NCI-H128 (cell line): Measurements from ENCODE around the gene MBD4.
"Not testable (repeated sequence)": the region's sequence is repeated elsewhere in the genome, so short reads cannot be mapped to it uniquely, and the experiment has no call there.

Experiments
- DNase-seq: peaks from one replicate; lab custom pipeline; 2025; ENCODE audit not compliant: unreplicated experiment; lab: John Stamatoyannopoulos, UW

The MBD4 gene

GRCh38 chr3:129432671-129433070 lies 7.1 kb downstream of the MBD4 start:
- no peak for DNase-seq

- no peak for DNase-seq
Measured at GRCh38 chr3:129432036-129432435, 7.7 kb downstream of the MBD4 start.

GRCh38 chr3:129429602-129430001 lies 10.1 kb downstream of the MBD4 start:
- DNase-seq, result no peak

- DNase-seq, result no peak
Measured at GRCh38 chr3:129429080-129429451, 10.7 kb downstream of the MBD4 start.

GRCh38 chr3:129428376-129429079 lies 11.2 kb downstream of the MBD4 start, which contains the start of gene EFCAB12:
TSS of gene EFCAB12 (minus strand) at chr3:129428636. CDS start at chr3:129428488, 148 bp downstream.
- peak; percentile 88 for DNase-seq

- no peak for DNase-seq
Measured at GRCh38 chr3:129428007-129428375, 11.8 kb downstream of the MBD4 start.

GRCh38 chr3:129425619-129426018 lies 14.1 kb downstream of the MBD4 start:
- no peak for DNase-seq

GRCh38 chr3:129425213-129425612 lies 14.5 kb downstream of the MBD4 start:
- DNase-seq, result no peak

GRCh38 chr3:129424185-129424841 lies 15.4 kb downstream of the MBD4 start:
- DNase-seq, result no peak

GRCh38 chr3:129422897-129423296 lies 16.9 kb downstream of the MBD4 start:
- no peak for DNase-seq

- DNase-seq, result no peak
Measured at GRCh38 chr3:129421988-129422745, 17.6 kb downstream of the MBD4 start.

GRCh38 chr3:129421236-129421883 lies 18.4 kb downstream of the MBD4 start:
- DNase-seq, result no peak

GRCh38 chr3:129419476-129419875 lies 20.3 kb downstream of the MBD4 start:
- no peak for DNase-seq

GRCh38 chr3:129418041-129418973 lies 21.4 kb downstream of the MBD4 start:
- no peak for DNase-seq

GRCh38 chr3:129417326-129417725 lies 22.4 kb downstream of the MBD4 start:
- no peak for DNase-seq

GRCh38 chr3:129416415-129416814 lies 23.3 kb downstream of the MBD4 start:
- DNase-seq, result no peak

- DNase-seq, result no peak
Measured at GRCh38 chr3:129415830-129416229, 23.9 kb downstream of the MBD4 start.

GRCh38 chr3:129415378-129415777 lies 24.4 kb downstream of the MBD4 start:
- DNase-seq, result no peak

- DNase-seq, result no peak
Measured at GRCh38 chr3:129413687-129414506, 25.9 kb downstream of the MBD4 start.

- not testable (repeated sequence) for DNase-seq
Measured at GRCh38 chr3:129413238-129413637, 26.5 kb downstream of the MBD4 start.
